Epidermal melanocyte (primary cell): ENCODE data around the gene ZNF747.
"Not testable (repeated sequence)": the region's sequence is repeated elsewhere in the genome, so short reads cannot be mapped to it uniquely, and the experiment has no call there.

Experiments used
- DNase-seq: peaks from one replicate; pipeline ENCODE4 v3.0.0; 2011; ENCODE audit warnings: low spot score; ENCODE audit not compliant: insufficient read length

The ZNF747 gene

GRCh38 chr16:30535106-30535776, 583 bp upstream of the ZNF747 start:
- no peak for DNase-seq

DNA sequence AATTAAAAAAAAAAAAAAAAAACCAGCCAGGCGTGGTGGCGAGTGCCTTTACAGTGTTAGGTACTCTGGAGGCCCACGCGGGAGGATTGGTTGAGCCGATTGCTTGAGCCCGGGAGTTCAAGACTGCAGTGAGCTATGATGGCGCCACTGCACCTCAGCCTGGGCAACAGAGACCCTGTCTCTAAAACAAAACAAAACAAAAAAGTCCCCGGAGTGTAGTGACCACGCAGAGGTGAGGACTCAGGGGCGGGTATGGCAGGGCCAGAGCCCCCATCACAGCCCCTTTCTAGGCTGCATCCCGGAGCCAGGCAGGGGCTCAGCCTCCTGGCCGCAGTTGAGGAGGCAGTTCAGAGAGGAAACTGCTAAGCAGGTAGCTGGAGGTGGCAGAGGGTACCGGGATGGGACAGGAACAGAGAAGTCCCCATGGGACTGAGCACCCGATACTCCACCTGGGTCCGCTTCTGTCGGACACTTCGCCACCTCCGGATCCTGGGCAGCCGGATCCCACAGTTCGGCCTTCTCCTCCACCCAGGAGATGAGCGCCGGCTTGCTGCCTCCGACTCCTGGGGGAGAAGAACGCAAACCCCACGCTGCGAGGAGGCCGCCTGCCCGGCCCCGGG, 800 bp downstream of the ZNF747 start:
- no peak for DNase-seq

- DNase-seq, result no peak
These were observed 1.5 kb downstream of the ZNF747 start for GRCh38 chr16:30533146-30533522.

GRCh38 chr16:30532285-30533145, 2.1 kb downstream of the ZNF747 start:
- DNase-seq, result no peak

DNA sequence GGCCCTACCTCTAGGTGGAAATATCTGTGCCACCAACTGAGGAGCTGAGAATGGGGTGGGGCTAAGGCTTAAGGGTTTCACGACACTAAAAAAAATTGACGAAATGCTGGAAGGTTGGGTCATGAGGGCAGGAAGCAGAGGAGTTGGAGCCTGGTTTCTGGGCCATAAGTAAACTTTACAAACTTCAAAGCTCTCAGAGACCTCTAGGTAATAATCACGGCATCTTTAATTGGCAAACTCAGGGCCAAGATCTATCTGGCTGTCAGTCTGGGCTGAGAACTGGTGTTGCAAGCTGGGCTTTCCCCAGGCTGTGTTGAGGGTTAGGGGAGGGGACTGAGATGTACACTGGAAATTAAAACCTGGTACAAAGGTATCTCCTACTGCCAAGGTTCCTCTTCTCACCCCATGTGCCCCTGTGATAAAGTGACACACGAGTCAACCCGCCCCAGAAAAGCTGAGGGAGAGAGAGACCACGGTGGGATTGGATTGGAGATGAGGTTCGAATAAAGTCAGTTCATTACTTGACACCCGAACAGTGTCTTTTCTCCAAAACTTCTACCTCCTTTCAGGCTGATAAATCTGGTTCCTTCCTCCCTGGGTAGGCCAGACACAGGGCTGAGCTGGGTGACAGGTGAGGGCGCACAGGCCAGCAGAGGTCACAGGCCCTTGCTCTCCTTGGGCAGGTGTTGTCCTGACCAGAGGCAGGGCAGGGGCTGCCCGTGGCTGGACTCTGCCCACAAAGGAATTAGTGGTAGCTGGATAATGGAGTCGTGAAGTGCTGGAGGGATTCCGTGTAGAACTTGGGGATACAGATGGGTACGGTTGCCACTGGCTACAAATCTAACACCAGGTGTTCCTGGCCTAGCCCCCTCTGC, 4.3 kb downstream of the ZNF747 start:
- DNase-seq, result no peak

GRCh38 chr16:30528799-30529457, 5.7 kb downstream of the ZNF747 start:
- DNase-seq, result no peak

- no peak for DNase-seq
These were observed 7.0 kb downstream of the ZNF747 start for GRCh38 chr16:30527635-30528178.

- DNase-seq, result peak; percentile 98
These were observed 7.6 kb downstream of the ZNF747 start for GRCh38 chr16:30526823-30527634.

GRCh38 chr16:30526137-30526822, 8.4 kb downstream of the ZNF747 start, which contains the start of gene ZNF768:
TSS of gene ZNF768 (minus strand) at chr16:30526566. CDS start at chr16:30526413, 153 bp downstream.
- no peak for DNase-seq

DNA sequence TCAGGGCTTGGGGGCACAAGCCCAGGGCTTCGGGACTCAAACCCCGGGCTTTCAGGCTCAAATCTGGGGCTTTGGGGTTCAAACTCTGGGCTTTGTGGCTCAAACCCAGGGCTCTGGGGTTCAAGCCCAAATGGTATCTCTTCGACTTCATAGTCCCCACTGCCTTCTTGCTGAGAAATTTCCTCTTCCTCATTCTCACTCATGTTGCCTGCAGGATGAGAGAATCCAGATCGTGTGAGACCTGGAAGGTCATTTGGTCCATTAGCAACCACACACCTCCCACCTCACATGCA, 8.9 kb downstream of the ZNF747 start:
- peak; percentile 23 for DNase-seq

DNA sequence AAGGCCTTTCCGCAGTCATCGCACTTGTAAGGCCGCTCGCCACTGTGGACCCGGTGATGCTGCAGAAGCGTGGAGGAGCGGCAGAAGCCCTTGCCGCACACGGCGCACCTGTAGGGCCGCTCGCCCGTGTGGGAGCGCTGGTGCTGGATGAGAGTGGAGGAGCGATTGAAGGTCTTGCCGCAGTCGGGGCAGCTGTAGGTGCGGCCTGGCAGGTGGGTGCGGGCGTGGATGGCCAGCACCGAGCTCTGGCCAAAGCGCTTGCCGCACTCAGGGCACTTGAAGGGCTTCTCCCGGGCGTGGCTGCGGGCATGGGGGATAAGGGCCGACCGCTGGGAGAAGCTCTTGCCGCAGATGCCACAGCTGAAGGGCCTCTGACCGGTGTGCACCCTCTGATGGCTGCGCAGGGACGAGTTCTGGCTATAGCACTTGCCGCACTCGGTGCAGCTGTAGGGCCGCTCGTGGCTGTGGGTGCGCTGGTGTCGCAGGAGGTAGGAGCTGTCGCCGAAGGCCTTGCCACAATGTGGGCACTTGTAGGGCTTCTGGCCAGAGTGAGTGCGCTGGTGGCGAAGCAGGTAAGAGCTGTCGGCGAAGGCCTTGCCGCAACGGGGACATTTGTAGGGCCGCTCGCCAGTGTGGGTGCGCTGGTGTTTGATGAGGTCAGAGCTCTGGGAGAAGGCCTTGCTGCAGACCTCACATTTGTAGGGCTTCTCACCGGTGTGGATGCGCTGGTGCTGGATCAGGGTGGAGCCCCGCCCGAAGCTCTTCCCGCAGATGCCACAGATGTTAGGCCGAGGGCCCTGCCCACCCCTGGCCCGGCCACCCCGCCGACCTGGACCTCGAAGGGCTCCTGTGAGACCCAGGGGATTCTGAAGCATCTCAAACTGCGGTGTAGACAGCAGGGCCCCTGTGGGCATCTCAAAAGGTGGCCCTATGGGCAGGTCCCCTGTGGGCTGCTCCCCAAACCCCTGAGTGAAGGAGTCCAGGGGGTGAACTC, 9.8 kb downstream of the ZNF747 start:
- peak; percentile 11 for DNase-seq

GRCh38 chr16:30523768-30524574, 10.7 kb downstream of the ZNF747 start:
- DNase-seq, result no peak

DNA sequence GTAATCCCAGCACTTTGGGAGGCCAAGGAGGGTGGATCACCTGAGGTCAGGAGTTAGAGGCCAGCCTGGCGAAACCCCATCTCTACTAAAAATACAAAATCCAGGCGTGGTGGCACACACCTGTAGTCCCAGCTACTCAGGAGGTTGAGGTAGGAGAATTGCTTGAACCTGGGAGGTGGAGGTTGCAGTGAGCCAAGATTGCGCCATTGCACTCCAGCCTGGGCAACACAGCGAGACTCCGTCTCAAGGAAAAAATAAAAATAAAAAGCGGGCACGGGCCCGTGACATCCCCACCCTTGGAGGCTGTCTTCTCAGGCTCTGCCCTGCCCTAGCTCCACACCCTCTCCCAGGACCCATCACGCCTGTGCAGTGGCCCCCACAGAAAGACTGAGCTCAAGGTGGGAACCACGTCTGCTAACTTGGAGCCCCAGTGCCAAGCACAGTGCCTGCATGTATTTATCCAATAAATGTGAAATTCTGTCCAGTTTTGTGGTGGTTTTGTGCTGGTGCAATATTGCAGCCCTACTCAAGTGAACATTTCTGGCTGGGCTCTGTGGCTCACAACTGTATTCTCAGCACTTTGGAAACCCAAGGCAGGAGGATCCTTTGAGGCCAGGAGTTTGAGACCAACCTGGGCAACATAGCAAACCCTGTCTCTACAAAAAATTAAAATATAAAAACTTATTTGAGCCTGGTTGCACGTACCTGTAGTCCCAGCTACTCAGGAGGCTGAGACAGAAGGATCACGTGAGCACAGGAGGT, 11.8 kb downstream of the ZNF747 start:
- DNase-seq, result not testable (repeated sequence)

- no peak for DNase-seq
These were observed 12.6 kb downstream of the ZNF747 start for GRCh38 chr16:30521873-30522641.

DNA sequence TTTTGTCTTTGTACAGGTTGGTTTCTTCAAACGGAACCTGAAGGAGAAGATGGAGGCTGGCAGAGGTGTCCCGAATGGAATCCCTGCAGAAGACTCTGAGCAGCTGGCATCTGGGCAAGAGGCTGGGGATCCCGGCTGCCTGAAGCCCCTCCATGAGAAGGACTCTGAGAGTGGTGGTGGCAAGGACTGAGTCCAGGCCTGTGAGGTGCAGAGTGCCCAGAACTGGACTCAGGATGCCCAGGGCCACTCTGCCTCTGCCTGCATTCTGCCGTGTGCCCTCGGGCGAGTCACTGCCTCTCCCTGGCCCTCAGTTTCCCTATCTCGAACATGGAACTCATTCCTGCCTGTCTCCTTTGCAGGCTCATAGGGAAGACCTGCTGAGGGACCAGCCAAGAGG, 13.2 kb downstream of the ZNF747 start:
- no peak for DNase-seq
